ENCODE results near the gene CABP4. TPM values are rescaled to one million over a fixed set of nuclear protein-coding genes. Genes with fewer than 3 reads are reported as not detected.

The CABP4 gene
- total RNA-seq, 1 donor = not detected

DNA sequence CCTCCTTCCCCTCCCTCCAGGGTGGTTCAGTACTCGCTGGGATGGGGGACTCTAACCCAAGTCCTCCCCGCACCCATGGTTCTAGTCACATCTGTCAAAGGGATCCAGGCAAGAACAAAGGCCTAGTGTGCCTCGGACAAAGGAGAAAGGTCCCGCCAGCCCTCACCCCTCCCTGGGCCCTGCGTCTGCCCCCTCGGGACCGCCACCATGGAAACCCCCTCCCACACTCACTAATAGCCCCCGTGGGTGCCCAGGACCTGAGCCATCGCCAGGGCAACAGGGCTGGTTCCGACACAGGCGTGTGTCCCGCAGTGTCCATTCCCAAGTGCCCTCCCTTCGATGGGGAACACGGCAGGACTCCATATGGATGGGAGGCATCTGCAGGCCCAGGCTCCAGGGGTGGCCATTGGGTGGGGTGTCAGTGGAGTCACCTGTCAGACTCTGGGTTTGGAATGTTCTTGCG, 44.8 kb upstream of the CABP4 start:
- no peak for DNase-seq (ENCODE audit: insufficient read length, low spot score, missing footprints)

DNA sequence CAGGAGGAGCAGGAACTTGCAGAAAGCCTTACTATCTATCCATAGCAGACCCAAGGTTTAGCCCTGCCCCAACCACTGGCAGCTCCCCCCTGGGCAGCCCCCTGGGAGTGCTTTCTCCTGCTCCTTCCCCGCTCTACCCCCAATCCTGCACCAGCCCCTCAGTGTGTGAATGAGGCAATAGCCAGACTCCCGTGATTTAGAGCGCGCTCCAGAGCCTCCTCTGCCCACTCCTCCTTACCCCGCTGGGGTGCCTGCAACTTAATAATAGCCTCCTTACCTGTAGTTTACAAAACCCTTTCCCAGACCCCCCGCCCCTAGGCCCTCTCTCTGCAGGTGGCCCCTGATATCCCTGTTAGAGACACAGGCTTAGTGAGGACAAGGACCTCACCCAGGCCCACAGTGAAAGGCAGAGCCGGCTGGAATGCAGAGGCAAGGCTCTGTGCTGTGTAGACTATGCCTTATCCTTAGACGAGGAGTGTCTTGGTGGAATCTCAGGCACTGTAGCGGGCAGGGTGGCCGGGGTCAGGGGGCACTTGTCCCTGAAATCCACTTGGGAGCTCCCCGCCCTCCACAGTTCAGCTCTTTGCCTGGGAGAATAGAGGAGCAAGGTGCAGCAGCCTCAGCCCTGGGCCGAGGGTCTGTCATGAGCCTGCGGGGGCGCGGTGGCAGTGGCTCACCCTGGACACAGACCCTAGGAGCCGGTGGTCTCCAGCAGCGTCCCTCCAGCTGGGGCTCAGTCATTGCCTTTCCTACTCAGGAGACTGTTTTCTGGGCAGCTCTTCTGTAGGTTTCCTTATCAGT, 44.0 kb upstream of the CABP4 start:
- DNase-seq (ENCODE audit: insufficient read length, low spot score, missing footprints) = no peak
- TF ChIP-seq, protein P1, sequence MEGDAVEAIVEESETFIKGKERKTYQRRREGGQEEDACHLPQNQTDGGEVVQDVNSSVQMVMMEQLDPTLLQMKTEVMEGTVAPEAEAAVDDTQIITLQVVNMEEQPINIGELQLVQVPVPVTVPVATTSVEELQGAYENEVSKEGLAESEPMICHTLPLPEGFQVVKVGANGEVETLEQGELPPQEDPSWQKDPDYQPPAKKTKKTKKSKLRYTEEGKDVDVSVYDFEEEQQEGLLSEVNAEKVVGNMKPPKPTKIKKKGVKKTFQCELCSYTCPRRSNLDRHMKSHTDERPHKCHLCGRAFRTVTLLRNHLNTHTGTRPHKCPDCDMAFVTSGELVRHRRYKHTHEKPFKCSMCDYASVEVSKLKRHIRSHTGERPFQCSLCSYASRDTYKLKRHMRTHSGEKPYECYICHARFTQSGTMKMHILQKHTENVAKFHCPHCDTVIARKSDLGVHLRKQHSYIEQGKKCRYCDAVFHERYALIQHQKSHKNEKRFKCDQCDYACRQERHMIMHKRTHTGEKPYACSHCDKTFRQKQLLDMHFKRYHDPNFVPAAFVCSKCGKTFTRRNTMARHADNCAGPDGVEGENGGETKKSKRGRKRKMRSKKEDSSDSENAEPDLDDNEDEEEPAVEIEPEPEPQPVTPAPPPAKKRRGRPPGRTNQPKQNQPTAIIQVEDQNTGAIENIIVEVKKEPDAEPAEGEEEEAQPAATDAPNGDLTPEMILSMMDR (IDR thresholded peaks at IDR 0.05; ENCODE audit: extremely low read depth, low read depth, low read length) = no peak
- no peaks in the 10 kb centered on the region for H3K4me1 ChIP-seq (ENCODE audit: insufficient read depth, low read length)
- H3K36me3 ChIP-seq (ENCODE audit: insufficient read depth, low read length) = no peaks in the 10 kb centered on the region
- no peaks in the 10 kb centered on the region for H3K79me2 ChIP-seq (ENCODE audit: insufficient read depth, low read length)
- no peaks in the 10 kb centered on the region for H3K9me3 ChIP-seq (ENCODE audit: low read depth, low read length)
- H2AFZ ChIP-seq (ENCODE audit: low read length) = no peak overlapping the region
- H4K20me1 ChIP-seq (ENCODE audit: insufficient read depth, low read length) = no peaks in the 10 kb centered on the region
- no peak overlapping the region for H3K4me2 ChIP-seq (ENCODE audit: insufficient read depth, low read length)
- no peak overlapping the region for H3K4me3 ChIP-seq (ENCODE audit: insufficient read depth, low read length)
- peaks cover 63% of the 10 kb centered on the region for H3K27me3 ChIP-seq (ENCODE audit: insufficient read depth, low read length)
- H3K27ac ChIP-seq (ENCODE audit: low read depth, low read length) = no peak overlapping the region

More for the DNA sequence above, 44.8 kb upstream of the CABP4 start:
- Histone ChIP-seq H3K36me3 (ENCODE audit: insufficient read depth, low read length) (no peaks in the 10 kb centered on the region), H3K9me3 (ENCODE audit: low read depth, low read length) (no peaks in the 10 kb centered on the region), H3K4me2 (ENCODE audit: insufficient read depth, low read length) (no peak overlapping the region), H3K4me3 (ENCODE audit: insufficient read depth, low read length) (no peak overlapping the region), H2AFZ (ENCODE audit: low read length) (no peak overlapping the region), H3K27me3 (ENCODE audit: insufficient read depth, low read length) (peaks cover 63% of the 10 kb centered on the region), H3K79me2 (ENCODE audit: insufficient read depth, low read length) (no peaks in the 10 kb centered on the region), H4K20me1 (ENCODE audit: insufficient read depth, low read length) (no peaks in the 10 kb centered on the region), H3K27ac (ENCODE audit: low read depth, low read length) (no peak overlapping the region), H3K4me1 (ENCODE audit: insufficient read depth, low read length) (no peaks in the 10 kb centered on the region)
- TF ChIP-seq, protein P1 (IDR thresholded peaks at IDR 0.05; ENCODE audit: extremely low read depth, low read depth, low read length) = no peak

DNA sequence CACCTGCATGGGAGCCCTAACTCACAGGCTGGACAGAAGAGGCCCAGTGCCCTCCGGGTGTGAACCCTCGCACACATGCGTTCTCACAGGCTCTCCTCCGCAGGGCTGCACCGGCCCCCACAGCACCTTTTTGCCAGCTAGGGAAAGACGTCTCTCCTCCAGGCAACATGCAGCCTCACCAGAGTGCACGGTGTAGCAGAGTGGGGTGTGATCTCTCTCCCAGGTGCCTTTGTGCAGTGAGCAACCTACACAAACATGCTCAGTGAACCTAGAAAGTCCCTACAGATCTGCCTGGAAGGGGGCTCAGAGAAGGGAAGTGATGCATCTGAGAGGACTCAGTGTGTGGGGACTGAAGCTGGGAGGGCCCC, 43.4 kb upstream of the CABP4 start:
- H3K4me3 ChIP-seq (ENCODE audit: insufficient read depth, low read length) = no peak overlapping the region
- H3K36me3 ChIP-seq (ENCODE audit: insufficient read depth, low read length) = no peaks in the 10 kb centered on the region
- H2AFZ ChIP-seq (ENCODE audit: low read length) = no peak overlapping the region
- H3K27me3 ChIP-seq (ENCODE audit: insufficient read depth, low read length) = peaks cover 63% of the 10 kb centered on the region
- H3K9me3 ChIP-seq (ENCODE audit: low read depth, low read length) = no peaks in the 10 kb centered on the region
- no peak overlapping the region for H3K27ac ChIP-seq (ENCODE audit: low read depth, low read length)
- no peak overlapping the region for H3K4me2 ChIP-seq (ENCODE audit: insufficient read depth, low read length)
- H3K4me1 ChIP-seq (ENCODE audit: insufficient read depth, low read length) = peaks cover 1% of the 10 kb centered on the region
- H4K20me1 ChIP-seq (ENCODE audit: insufficient read depth, low read length) = peaks cover 1% of the 10 kb centered on the region
- TF ChIP-seq, protein P1 (IDR thresholded peaks at IDR 0.05; ENCODE audit: extremely low read depth, low read depth, low read length) = no peak
- no peak for DNase-seq (ENCODE audit: insufficient read length, low spot score, missing footprints)
- H3K79me2 ChIP-seq (ENCODE audit: insufficient read depth, low read length) = no peaks in the 10 kb centered on the region

DNA sequence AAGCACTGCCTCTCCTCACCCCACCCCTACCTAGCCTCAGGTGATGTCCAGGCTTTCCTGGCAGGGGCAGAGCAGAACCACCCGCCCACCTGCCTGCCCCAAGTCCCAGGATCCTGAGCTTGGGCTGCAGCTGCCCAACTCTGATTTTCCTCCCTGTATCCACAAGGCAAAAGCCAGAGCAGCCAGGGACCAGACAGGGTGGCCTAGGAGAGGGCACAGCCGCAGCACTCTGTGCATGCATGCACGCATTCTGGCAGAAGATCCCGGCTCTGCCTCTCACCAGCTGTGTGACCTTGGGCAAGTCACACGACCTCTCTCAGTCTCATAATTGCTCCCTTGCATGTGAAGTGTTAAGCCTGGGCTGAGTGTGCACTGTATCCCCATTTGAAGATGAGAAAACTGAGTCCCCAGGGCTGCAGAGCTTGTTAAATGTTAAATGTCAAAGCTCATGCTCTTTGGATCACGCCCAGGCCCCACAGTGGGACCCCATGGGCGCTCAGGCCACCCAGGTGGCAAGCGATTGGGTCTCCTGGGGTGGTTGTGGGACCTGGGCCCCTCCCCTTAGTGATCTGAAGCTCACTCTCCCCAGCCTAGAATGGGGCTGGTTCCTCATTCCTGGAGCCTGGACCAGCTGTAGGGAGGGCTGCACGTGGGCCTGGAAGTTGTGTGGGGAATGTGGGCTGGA, 42.5 kb upstream of the CABP4 start:
- peaks cover 5% of the 10 kb centered on the region for H4K20me1 ChIP-seq (ENCODE audit: insufficient read depth, low read length)
- H3K4me2 ChIP-seq (ENCODE audit: insufficient read depth, low read length) = no peak overlapping the region
- H3K27me3 ChIP-seq (ENCODE audit: insufficient read depth, low read length) = peaks cover 63% of the 10 kb centered on the region
- DNase-seq (ENCODE audit: insufficient read length, low spot score, missing footprints) = no peak
- no peaks in the 10 kb centered on the region for H3K36me3 ChIP-seq (ENCODE audit: insufficient read depth, low read length)
- H3K27ac ChIP-seq (ENCODE audit: low read depth, low read length) = no peak overlapping the region
- no peak overlapping the region for H3K4me3 ChIP-seq (ENCODE audit: insufficient read depth, low read length)
- TF ChIP-seq, protein P1 (IDR thresholded peaks at IDR 0.05; ENCODE audit: extremely low read depth, low read depth, low read length) = no peak
- peaks cover 3% of the 10 kb centered on the region for H3K4me1 ChIP-seq (ENCODE audit: insufficient read depth, low read length)
- H3K9me3 ChIP-seq (ENCODE audit: low read depth, low read length) = no peaks in the 10 kb centered on the region
- no peak overlapping the region for H2AFZ ChIP-seq (ENCODE audit: low read length)
- no peaks in the 10 kb centered on the region for H3K79me2 ChIP-seq (ENCODE audit: insufficient read depth, low read length)

Measured in osteoblast (primary cell).